Measurements from ENCODE around the gene PLXNB2. TPM values are rescaled to one million over a fixed set of nuclear protein-coding genes. Genes with fewer than 3 reads are reported as not detected.

Gene PLXNB2
- total and polyA plus RNA-seq, 2 of the 4 experiments (the other 2 are of a cell fraction), result 73.1 to 202 TPM

GRCh38 chr22:50227579-50228215 lies 79.7 kb downstream of the PLXNB2 start:
- no peaks in the 10 kb centered on the region for H3K9me3 ChIP-seq (ENCODE audit: control insufficient read depth, insufficient read depth, low read length)
- no peak overlapping the region for H3K27ac ChIP-seq (ENCODE audit: insufficient read depth, low read length)
- H3K36me3 ChIP-seq (ENCODE audit: control insufficient read depth, insufficient read depth, low read length), result peaks cover 51% of the 10 kb centered on the region
- no peak overlapping the region for H2AK5ac ChIP-seq (ENCODE audit: low read depth, low read length)
- H3K4me1 ChIP-seq (ENCODE audit: control insufficient read depth, insufficient read depth, low read length), result no peaks in the 10 kb centered on the region
- peak overlapping the region; percentile 28 for H2AK9ac ChIP-seq (replicated peaks; ENCODE audit: low read depth, low read length, poor library complexity)
- no peak overlapping the region for H2BK20ac ChIP-seq (ENCODE audit: low read depth, low read length)
- no peak overlapping the region for H2BK15ac ChIP-seq (ENCODE audit: low read depth, low read length)
- no peak overlapping the region for H2BK120ac ChIP-seq (ENCODE audit: low read depth, low read length)
- peaks cover 3% of the 10 kb centered on the region; the same call in 1 of the 2 replicates for H3K9me1 ChIP-seq (ENCODE audit: insufficient read depth, low read length)
- H3K4ac ChIP-seq (ENCODE audit: low read depth, low read length), result no peak overlapping the region
- in situ Hi-C loops (cut with MboI; ENCODE audit: low sequenced_read_pairs), result no loop called here
- dilution Hi-C loops (cut with HindIII; ENCODE audit: low sequenced_read_pairs, unreplicated experiment), result no loop called here
- TF ChIP-seq MAFK (IDR thresholded peaks at IDR 0.05; ENCODE audit: low read depth, low read length) (no peak), FOS (IDR thresholded peaks at IDR 0.05; ENCODE audit: low read depth, low read length) (no peak), CTCF (conservative IDR thresholded peaks at IDR 0.05; ENCODE audit: low read depth, low read length) (no peak), RCOR1 (IDR thresholded peaks at IDR 0.05; ENCODE audit: insufficient replicate concordance, low read length) (no peak), MAZ (IDR thresholded peaks at IDR 0.05; ENCODE audit: borderline replicate concordance, low read depth, low read length) (no peak), USF2 (IDR thresholded peaks at IDR 0.05; ENCODE audit: low read depth, low read length) (no peak), CEBPB (IDR thresholded peaks at IDR 0.05; ENCODE audit: low read depth, low read length) (no peak), CHD1 (IDR thresholded peaks at IDR 0.05; ENCODE audit: low read depth, low read length) (no peak), SMC3 (IDR thresholded peaks at IDR 0.05; ENCODE audit: low read depth, low read length) (no peak), RAD21 (IDR thresholded peaks at IDR 0.05; ENCODE audit: low read length) (no peak), MXI1 (IDR thresholded peaks at IDR 0.05; ENCODE audit: borderline replicate concordance, low read depth, low read length) (no peak)
- no peaks in the 10 kb centered on the region; the same call in 1 of the 2 replicates for H4K20me1 ChIP-seq (ENCODE audit: insufficient read depth, low read length)
- H2BK5ac ChIP-seq (ENCODE audit: low read depth, low read length, poor library complexity, severe bottlenecking), result no peak overlapping the region
- no peak overlapping the region for H3K4me2 ChIP-seq (ENCODE audit: low read depth, low read length)
- no peak overlapping the region for H3K9ac ChIP-seq (ENCODE audit: low read depth, low read length)
- no peak overlapping the region for H2AFZ ChIP-seq (replicated peaks; ENCODE audit: low read length, poor library complexity)
- BruUV-seq (replicated peaks), result no TSS peak
- H3K27me3 ChIP-seq (ENCODE audit: control insufficient read depth, insufficient read depth, low read length), result no peaks in the 10 kb centered on the region
- no peak overlapping the region for H4K91ac ChIP-seq (ENCODE audit: insufficient read depth, low read depth, low read length)
- 100% methylated on average over 3 of the region's 25 CpGs; no CpG with 5 or more reads in 1 of the 2 experiments for WGBS, 2 experiments (ENCODE audit: extremely low coverage in 2 of 2, insufficient read length in 1 of 2)
- no peak overlapping the region for H3K4me3 ChIP-seq (ENCODE audit: insufficient read depth, low read depth, low read length)
- intact Hi-C loops (cut with micrococcal nuclease), result no loop called here
- CTCF ChIA-PET, result interaction anchor here (1.6 kb wide), 1 partner anchor 13 kb away, joined by 4 read pairs; no protein-coding TSS in a partner anchor
- H3K14ac ChIP-seq (replicated peaks; ENCODE audit: low read depth, low read length), result no peak overlapping the region
- H3K18ac ChIP-seq (ENCODE audit: low read depth, low read length), result no peak overlapping the region
- ATAC-seq (ENCODE audit: low read depth), result no peak
- DNase-seq, result no peak
- no peak overlapping the region for H3K56ac ChIP-seq (ENCODE audit: extremely low read depth, insufficient read depth, low read length)
- no peak overlapping the region for H4K5ac ChIP-seq (ENCODE audit: low read depth, low read length)
- POLR2A ChIA-PET (ENCODE audit: unreplicated experiment), result no interaction called here
- peaks cover 0 to 18% of the 10 kb centered on the region in 2 experiments; a peak in 1 of 4 replicates for H3K79me1 ChIP-seq (ENCODE audit: low read depth in 1 of 2, low read length in 2 of 2)
- H4K8ac ChIP-seq (ENCODE audit: low read depth in 2 of 2, low read length in 2 of 2), result no peak overlapping the region
- H3K23ac ChIP-seq (ENCODE audit: low read depth, low read length), result no peak overlapping the region
